Measurements from ENCODE around the gene TMX1.

TMX1 gene

GRCh38 chr14:51295646-51296263 is 55.7 kb downstream of the TMX1 start:
- DNase-seq, result no peak

DNA sequence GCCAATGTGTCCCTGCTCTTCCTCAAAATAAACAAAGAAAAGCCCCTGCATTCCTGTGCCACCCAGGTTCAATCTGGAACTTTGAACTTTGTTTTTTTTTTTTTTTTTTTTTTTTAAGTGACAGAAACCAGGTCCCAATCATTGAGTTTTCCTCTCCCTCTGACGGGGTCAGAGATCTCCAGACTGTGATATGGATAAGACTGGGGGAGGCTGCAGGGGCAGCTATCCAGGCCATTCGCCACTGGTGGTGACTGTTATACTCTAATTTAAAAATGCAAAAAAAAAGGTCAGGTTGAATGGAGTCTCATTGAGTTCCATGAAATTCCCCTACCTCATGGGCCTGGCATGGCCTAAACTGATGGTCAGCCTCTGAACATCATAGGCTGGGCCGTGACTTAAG is 57.0 kb downstream of the TMX1 start:
- DNase-seq, result no peak

- DNase-seq, result no peak
Measured at GRCh38 chr14:51298895-51299294, 58.8 kb downstream of the TMX1 start.

- no peak for DNase-seq
Measured at GRCh38 chr14:51302295-51303030, 62.4 kb downstream of the TMX1 start.

DNA sequence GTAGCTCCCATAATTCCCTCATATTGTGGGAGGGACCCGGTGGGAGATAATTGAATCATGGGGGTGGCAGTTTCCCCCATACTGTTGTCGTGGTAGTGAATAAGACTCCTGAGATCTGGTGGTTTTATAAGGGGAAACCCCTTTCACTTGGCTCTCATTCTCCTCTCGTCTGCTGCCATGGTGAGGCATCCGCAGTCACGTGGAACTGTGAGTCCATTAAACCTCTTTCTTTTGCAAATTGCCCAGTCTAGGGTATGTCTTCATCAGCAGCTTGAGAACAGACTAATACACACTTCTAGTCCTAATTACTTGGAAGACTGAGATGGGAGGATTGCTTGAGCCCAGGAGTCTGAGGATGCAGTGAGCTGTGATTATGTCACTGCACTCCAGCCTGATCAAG is 64.4 kb downstream of the TMX1 start:
- no peak for DNase-seq

- DNase-seq, result no peak
Measured at GRCh38 chr14:51304941-51305340, 64.9 kb downstream of the TMX1 start.

- DNase-seq, result no peak
Measured at GRCh38 chr14:51305751-51306150, 65.7 kb downstream of the TMX1 start.

All from KG1 (cell line).